ENCODE results near the gene ENTPD5.
"Not testable (repeated sequence)": the region's sequence is repeated elsewhere in the genome, so short reads cannot be mapped to it uniquely, and the experiment has no call there.

ENTPD5 gene, protein sequence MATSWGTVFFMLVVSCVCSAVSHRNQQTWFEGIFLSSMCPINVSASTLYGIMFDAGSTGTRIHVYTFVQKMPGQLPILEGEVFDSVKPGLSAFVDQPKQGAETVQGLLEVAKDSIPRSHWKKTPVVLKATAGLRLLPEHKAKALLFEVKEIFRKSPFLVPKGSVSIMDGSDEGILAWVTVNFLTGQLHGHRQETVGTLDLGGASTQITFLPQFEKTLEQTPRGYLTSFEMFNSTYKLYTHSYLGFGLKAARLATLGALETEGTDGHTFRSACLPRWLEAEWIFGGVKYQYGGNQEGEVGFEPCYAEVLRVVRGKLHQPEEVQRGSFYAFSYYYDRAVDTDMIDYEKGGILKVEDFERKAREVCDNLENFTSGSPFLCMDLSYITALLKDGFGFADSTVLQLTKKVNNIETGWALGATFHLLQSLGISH

DNA sequence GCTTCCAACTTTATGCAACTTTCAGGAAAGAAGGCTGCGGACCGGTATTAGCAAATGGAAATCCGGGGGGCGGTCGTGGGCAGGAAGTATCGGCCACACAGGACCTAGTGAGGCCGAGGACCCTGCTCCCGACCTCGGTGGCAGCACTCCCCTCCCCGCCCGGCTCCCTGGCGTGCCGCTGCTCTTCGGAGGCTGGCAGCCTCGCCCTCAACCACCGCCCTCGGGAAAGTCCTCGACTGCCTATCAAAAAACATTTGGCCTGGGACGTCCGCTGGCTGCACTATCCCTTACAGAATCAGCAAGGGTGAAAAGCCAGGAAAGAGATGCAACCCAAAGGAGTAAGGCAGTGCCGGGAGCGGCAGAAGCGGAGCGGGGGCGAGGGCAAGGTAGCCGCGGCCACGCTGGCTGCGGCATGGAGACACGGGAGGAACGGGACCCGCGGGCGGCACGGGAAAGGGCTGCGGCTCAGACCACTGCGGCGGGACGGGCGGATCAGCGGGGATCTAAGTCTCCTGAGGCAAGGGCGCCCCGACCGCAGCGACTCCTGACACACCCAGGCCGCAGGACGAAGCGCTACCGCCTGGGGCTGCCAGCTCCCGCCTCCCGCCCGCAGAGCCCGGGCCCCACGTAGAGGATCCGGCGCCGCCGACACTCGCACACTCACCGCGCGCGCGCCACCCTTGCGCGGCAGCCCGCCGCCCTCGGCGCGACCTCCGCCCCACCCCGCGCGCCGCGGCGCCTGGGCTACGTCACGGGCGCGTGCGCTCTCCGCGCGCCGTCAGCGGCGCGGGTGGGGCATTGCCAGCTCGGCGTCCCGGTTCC lies at the start of gene ENTPD5, which contains the start of gene BBOF1:
Gene ENTPD5, minus strand, starts transcription at position 703 of the 822 bp plus-strand sequence. CDS start 31,186 bp downstream, outside the sequence.
Gene BBOF1, plus strand, starts transcription at position 764 of the 822 bp plus-strand sequence. CDS start 130 bp downstream, outside the sequence.
- DNase-seq, result peak; percentile 91

DNA sequence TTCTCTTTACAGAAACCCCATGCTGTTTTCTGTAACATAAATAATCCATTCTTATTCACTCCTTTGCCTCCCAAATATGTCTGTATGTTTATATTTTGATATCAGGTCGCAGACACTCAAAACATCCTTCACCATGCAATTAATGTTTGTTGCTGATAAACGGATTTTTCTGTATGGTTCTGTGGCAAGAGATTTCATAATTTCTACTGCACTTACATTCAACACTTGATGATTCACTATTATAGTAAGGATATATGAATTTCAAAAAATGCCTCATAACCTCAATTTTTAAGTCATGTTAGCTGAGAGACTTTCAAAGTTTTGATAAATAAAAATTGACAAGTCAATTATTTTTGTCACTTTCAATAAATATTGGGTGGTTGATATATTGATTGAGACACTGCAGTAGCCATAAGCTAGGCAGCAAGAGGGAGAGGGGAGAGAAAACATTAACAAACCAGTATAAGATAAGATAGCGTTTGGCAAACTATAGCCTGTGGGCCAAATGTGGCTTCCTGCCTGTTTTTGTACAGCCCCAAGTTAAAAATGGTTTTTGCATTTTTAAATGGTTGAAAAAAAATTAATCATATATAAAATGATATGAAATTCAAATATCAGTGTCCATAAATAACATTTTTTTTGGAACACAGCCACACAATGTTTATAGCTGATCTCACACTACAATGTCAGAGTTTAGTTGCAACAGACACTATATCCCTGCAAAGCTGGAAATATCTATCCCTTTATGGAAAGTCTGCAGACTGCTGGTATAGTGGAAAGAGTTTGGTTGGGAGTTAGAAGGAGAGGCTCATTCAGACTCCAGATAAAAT lies 46.9 kb upstream of the ENTPD5 start:
- DNase-seq, result no peak

DNA sequence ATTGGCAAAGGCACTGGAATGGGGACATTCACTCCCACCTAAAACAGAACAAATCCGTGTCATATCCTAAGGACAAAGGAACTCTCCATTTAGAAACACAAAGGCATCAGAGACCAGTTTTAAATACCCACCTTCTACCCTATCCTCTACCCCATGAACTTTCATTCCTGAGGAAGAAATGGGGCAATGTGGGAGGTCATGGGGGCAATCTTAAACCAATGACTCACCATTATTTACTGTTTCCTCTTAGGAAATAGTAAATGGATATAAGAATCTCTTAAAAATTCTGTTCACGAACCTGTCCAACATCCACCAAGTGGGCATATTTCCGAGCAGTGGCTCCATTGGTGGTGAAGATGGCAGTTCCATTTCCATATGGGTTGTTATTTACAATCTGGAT lies 45.8 kb upstream of the ENTPD5 start:
- no peak for DNase-seq

DNA sequence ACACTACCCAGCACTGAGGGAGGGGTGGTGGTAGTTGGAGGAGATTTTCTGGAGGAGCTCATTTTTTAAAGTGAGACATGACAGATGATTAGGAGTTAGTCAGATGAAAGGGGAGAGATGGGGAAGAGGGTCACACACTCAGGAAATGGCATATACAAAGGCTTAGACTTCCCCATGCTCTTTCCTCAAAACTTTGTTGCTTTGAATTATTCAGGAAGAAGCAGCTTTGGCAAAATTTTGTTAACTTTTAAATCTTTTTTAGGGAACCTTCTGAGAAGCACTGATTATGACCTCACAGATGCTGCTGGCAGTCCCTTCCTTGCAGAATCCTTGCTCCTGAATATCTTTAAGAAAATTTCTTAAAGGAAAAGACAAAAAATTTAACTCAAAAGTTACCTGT lies 45.3 kb upstream of the ENTPD5 start:
- no peak for DNase-seq

DNA sequence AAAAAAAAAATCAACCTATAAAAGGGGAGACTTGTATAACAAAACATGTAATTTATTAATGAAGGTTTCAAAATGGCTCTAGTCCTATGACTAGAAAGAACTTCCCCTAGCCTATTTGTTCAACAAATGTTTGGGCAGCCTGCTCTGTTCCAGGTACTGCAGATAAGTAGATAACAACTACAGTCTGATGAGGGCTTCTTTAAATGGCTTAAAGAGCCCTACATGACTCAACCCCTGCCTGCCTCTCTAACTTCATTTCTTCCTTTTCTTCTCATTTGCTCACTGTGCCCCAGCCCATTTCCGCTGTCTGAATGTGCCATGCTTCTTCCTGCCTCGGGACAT lies 43.7 kb upstream of the ENTPD5 start:
- no peak for DNase-seq

DNA sequence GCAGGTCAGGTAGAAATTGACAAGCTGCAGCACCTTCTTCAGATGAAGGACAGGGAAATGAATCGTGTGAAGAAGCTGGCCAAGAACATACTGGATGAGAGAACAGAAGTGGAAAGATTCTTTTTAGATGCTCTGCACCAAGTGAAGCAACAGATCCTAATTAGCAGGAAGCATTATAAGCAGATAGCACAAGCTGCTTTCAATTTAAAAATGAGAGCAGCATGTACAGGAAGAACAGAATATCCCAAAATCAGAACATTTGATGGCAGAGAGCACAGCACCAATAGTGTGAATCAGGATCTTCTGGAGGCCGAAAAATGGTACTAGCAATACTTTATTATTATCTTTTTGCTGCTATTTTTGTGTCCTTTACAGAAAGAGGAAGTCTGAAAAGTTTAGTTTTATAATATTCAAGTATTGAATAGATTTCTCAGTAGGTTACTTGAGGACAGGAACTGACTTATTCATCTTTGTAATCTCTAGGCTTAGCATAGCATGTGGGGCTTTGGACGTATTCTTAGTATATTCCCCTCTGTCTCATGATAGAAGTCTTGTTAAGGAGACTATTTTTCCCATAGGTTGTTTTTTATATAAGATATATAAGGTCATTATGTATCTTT lies 30.9 kb upstream of the ENTPD5 start:
- DNase-seq, result no peak

DNA sequence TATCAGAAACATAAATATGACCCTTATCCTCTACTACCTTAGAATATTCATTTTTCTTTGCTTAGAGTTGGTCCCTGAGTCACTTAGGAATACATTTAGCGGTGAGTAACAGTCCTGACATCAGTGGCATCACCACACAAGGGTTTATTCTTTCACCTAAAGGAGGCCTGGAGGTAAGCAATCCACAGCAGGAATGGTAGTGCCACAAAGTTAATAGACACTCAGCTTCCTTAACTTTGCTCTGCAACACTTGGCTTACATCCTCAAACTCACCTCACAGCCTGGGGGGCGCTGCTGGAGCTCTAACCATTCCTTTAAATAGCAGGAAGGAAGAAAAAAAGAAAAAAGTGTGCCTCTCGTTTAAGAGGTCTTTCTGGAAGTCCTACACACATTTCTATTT lies 29.2 kb upstream of the ENTPD5 start:
- no peak for DNase-seq

DNA sequence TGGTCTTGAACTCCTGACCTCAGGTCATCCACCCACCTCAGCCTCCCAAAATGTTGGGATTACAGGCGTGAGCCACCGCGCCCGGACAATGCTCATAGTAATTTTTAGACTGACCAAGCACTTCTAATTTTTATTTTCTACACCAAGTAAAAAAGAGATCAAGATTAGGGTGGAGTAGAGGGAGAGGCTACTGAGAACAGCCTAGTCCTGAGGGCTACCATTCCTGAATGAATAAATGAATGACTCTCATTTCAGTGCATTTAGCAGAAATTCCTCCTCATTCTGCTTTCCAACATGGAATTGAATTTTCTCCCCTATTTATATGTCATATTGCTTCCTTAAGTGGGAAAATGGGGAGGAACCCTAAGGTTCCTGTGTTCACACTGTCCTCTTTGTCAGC lies 26.4 kb upstream of the ENTPD5 start:
- DNase-seq, result no peak

DNA sequence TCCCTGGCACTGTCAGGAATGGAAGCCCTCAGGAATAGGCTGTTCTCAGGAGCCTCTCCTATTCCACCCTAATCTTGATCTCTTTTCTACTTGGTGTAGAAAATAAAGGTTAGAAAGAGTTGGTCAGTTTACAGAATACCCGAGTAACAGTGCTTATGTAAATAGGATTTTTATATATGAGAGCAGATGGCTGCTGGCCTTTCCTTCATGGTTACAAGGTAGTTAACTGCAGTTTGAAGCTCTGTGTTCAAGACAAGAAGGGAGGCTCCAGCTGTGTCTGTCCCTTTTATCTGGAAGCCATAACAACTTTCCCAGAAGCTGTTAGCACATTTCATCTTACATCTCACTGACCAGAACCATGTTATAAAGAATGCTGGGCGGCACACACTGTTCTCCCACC lies 23.2 kb upstream of the ENTPD5 start:
- no peak for DNase-seq

DNA sequence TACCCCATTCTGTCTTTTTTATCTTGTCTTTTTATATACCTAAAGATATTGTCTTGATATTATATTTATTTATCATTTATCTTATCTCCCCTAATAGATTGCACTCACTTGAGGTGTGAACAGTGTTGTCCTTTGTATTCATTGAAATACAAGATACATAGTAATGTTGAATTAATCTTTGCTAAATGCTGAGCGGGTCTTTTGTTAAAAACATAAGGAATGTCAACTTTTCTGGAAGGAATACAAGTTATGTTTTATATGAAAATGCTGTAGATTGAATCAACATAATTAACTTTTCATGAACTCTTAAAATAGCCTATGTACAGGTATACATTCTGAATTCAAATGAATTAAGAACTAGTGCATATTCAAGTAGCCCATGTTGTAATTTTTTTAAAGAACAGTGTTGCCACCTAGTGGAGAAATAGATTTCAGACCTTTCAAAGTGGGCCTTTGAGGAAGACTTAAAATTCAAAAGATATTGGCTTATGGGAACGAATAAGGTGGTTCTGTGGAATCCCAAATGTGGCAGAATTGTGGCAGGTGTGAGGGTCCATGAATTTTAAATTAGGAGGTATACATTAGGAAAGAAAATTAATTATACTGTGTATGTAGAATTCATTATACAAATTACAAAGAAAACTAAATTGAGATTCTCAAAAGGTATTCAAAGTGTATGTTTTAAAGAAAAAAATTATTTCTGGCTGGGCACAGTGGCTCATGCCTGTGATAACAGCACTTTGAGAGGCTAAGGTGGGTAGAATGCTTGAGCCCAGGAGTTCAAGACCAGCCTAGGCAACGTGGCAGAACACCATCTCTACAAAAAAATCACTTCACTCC lies 19.2 kb upstream of the ENTPD5 start:
- DNase-seq, result no peak

DNA sequence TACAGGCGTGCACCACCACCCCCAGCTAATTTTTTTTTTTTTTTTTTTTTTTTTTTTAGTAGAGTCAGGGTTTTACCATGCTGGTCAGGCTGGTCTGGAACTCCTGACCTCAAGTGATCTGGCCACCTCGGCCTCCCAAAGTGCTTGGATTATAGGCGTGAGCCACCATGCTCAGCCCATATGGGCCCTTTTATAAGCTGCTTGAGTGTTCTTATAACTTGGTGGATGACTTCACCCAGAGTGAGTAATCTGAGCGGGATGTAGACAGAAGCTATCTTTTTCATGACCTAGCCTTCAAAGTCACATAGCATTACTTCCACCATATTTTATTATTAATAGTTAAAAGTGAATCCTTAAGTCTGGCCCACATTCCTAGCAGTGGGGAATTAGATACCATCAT lies 16.5 kb upstream of the ENTPD5 start:
- DNase-seq, result no peak

DNA sequence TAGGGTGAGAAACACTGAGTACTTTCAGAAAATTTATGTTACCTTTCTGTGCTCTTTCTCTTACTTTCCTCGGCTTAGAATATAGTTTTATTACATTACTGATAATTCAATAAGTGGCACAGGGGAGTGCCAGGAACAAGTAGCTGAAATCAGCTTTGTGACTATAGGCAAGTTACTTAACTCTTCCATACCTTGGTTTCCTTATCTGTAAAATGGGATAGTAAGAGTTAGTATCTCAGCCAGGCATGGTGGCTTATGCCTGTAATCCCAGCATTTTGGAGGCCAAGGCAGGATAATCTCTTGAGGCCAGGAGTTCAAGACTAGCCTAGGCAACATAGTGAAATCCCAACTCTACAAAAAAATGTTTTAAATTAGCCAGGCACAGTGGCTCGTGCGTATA lies 15.5 kb upstream of the ENTPD5 start:
- DNase-seq, result no peak

DNA sequence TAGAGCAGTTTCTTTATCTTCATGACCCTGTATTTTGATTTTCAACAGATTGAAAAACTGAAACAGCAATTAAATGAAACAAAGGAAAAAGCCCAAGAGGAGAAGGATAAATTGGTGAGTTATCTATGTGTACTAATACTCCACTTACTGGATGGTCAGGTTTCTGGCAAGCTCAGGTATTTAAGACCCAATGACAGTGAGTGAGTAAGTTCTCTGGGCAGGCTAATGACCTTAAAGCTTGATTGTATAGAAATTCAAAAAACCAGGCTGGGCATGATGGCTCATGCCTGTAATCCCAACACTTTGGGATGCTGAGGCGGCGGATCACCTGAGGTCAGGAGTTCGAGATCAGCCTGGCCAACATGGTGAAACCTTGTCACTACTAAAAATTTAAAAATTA lies 10.0 kb upstream of the ENTPD5 start:
- no peak for DNase-seq

DNA sequence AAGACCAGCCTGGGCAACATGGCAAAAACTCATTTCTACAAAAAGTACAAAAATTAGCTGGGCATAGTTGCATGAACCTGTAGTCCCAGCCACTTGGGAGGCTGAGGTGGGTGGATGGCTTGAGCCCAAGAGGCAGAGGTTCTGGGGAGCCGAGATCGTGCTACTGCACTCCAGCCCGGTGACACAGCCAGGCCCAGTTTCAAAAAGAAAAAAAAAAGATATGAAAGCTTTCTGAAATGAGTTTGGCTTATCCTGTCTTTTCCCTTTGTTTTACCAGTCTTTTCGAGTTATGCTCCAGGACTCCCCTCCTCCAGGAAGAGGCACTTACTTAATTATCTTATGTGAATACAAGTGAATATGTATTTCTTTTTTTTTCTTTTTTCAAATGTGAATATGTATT lies 3.3 kb upstream of the ENTPD5 start:
- DNase-seq, result no peak

DNA sequence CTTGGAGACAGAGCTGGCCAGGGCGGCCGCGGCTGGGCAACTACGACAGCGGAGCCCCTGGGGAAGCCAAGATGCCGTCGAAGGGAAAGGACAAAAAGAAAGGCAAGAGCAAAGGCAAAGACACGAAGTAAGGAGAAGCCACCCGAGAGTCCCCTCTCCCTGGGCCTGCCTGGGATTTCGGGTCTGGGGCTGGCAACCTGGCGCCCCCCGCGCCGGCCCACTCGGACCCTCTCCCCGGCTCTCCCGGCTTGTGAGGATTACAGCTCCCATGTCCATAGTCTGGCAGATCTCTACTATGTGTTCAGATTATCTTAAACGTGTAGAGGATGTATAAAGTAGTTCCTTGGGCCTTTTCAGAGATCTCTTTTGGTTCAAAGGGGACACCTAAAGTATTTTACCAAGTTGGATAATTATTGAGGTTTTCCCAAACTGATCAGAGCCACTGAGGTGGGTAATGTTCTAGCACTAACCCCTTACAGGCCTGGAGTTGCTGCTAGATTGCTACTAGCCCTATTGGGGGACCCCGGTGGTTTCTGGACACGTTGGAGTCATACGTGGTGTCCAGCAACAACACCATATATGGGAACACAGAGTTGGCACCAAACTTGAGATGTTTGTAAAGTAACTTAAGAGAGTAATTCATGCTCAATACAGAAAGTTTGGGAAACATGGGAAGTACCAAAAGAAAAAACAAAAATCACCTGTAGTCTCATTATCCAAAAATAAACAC lies 485 bp upstream of the ENTPD5 start:
- peak; percentile 35 for DNase-seq

DNA sequence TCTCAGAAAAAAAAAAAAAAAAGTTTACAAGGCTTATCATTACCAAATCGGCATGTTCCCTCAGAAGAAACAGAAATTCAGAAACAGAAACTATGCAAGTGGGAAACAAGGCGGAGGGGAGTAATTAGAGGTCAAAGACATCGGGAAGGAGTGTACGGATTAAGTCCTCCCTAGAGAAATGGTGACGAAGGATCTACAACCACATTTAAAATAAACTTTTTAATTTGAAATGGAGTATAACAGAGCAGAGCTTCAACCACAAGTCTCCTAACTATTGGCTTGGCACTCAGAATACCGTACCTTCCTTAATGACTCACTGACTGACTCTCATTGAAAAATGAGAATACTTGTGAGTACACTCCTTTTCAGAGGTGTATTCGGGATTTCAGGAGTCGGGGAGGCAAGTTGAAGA lies 908 bp downstream of the ENTPD5 start:
- no peak for DNase-seq

DNA sequence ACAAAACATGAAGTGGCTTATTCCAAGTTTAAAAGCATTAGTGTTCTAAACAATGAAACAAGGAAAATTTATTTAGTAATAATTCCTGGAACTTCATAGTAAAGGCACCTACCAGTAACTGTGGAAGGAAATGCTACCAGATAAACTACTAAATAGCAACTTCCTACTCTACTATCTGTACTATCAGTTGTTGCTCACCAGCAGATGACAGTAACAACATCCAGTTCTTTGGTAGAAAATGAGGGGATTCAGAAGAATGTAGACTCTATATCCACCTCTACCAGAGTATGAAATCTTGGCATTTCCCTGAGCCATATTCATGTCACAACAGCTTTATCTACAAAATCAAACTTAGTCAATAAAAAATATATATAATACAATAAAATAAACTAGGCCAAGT lies 3.1 kb downstream of the ENTPD5 start:
- no peak for DNase-seq

DNA sequence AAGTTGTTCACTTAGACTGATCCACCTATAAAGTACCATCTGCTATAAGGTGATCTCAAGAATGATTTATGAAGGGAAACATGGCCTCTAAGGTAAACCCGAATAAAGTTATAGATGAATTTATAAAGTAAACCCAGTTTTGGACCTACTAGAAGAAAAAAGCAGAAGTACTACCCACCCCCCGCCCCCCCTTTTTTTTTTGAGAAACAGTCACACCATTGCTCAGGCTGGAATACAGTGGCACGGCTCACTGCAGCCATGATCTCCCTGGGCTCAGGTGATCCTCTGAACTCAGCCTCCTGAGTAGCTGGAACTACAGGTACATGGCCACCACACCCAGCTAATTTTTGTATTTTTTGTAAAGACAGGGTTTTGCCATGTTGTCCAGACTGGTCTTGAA lies 3.9 kb downstream of the ENTPD5 start:
- no peak for DNase-seq

DNA sequence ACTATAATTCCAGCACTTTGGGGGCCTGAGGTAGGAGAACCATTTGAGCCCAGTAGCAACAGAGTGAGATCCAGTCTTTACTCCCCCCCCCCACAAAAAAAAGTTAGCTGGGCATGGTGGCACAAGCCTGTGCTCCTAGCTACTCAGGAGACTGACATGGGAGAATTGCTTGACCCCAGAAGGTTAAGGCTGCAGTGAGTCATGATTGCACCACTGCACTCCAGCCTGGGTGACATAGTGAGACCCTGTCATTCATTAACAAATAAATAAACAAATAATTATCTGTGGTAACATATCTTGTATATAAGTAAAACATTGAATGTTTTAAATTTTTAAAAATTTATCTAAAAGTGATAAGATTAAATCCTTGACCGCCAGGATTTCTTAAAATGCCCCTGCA lies 4.8 kb downstream of the ENTPD5 start:
- no peak for DNase-seq

DNA sequence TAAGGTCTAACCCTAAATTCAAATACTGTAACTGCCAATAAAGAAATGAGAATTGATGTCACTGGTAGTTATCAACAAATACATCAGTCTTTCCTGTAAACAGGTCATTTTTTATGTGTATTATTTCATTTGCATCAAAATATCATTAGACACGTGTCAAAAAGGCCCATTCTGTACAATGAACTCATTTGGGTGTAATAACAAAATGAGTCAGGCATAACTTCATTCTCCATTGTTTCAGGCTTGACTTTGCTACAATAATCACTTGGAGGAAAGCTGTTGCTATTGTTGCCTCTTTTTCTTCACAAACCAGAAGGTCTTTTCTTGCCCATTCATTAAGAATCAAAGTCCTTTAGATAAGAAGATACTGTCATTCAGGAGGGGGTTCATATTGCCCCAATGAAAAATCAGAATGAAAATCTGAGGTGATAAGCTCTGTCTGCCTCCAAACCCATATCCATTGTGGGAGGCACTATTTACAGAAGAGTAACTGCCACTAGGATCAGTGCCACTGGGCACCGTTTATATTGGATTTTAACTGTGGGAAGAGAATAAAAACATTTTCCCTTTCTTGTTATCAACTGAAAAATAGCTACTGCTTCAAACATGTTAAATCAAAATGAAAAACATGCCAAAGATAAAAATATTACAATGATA lies 10.1 kb downstream of the ENTPD5 start:
- DNase-seq, result no peak

DNA sequence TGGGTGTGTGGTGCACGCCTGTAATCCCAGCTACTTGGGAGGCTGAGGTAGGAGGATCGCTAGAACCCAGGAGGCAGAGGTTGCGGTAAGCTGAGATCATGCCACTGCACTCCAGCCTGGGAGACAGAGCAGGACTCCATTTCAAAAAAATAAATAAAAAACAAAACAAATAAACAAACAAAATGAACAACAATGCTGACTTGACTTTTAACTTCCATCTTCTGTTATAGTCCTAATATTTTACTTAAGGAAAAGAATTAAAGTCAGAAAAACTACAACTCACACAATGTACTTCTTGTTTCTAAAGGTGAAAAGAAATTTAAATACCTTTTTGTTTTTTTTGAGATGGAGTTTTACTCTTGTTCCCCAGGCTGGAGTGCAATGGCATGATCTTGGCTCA lies 13.4 kb downstream of the ENTPD5 start:
- DNase-seq, result not testable (repeated sequence)
